ENCODE results near the gene CDKL2.

- TF ChIP-seq EZH2 (IDR thresholded peaks at IDR 0.05; ENCODE audit: low read depth): no peak
- TF ChIP-seq, protein P1, sequence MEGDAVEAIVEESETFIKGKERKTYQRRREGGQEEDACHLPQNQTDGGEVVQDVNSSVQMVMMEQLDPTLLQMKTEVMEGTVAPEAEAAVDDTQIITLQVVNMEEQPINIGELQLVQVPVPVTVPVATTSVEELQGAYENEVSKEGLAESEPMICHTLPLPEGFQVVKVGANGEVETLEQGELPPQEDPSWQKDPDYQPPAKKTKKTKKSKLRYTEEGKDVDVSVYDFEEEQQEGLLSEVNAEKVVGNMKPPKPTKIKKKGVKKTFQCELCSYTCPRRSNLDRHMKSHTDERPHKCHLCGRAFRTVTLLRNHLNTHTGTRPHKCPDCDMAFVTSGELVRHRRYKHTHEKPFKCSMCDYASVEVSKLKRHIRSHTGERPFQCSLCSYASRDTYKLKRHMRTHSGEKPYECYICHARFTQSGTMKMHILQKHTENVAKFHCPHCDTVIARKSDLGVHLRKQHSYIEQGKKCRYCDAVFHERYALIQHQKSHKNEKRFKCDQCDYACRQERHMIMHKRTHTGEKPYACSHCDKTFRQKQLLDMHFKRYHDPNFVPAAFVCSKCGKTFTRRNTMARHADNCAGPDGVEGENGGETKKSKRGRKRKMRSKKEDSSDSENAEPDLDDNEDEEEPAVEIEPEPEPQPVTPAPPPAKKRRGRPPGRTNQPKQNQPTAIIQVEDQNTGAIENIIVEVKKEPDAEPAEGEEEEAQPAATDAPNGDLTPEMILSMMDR (conservative IDR thresholded peaks at IDR 0.05): no peak
These were observed 30.7 kb downstream of the CDKL2 start for GRCh38 chr4:75599647-75600046.

Measured in PC-9 (cell line).